Activated CD4-positive, alpha-beta T cell treated with anti-CD3 and anti-CD28 coated beads, Interleukin-2, amount 50 U/mL, for 48 hours (primary cell): ENCODE data around the gene CTNNBL1.

ENCODE experiments used
- DNase-seq, 2 experiments: peaks; one replicate each; pipeline ENCODE4 v3.0.0-alpha.2; 2020

Gene CTNNBL1

GRCh38 chr20:37903317-37904007, 209.6 kb downstream of the CTNNBL1 start:
- DNase-seq, result no peak

DNA sequence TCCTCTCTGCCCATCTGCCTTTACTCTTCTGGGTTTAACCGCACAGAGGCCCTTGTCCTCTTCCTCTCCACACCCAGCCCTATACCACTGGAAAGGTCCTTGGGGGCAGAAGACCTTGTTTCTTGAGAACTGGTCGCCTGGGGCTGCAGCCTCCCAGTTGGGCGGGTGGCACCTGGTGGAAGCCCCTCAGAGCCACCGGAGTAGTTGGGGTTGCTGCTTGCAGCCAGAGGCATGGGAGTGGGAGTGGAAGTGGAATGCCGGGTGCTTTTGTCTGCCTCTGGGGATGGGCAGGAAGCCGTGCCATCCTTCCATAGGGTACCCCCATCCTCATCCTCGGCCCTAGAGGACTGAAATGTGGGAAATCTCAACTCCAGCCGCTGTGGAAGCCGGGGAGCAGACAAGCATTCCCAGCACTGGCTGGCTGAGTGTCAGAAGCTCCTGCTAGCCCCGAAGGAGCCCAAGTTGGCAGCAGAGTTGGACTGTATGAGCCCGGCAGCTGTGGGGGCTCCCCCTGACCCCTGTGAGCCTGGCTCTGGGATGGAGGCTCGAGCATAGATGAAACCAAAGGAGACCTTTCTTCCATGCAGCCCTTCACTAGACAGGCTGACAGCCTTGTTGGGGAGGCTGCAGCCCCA, 210.3 kb downstream of the CTNNBL1 start:
- no peak for DNase-seq

DNA sequence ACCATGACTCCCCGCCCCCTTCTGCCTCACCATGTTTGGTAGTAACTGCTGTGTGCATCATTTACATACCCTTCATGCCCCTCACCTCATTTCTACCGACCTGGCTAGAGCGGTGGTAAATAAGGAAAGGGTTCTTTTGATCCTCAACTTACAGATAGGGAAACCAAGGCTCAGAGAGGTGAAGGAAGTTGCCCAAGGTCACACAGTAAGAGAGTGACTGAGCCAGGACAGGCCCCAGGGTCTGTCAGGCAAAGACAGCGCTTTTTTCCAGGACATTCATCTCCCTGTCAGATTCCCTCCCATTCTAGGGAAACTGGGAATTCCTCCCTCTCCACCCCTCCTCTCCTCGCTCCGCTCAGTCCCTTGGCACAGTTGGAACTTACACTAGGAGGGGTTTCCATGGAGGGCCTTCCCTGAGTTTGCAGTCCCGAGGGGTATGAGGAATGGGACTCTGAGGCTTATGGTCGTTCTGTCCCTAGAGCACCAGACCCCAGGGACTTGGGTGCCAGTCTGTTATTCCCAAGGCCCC, 211.1 kb downstream of the CTNNBL1 start:
- no peak for DNase-seq

DNA sequence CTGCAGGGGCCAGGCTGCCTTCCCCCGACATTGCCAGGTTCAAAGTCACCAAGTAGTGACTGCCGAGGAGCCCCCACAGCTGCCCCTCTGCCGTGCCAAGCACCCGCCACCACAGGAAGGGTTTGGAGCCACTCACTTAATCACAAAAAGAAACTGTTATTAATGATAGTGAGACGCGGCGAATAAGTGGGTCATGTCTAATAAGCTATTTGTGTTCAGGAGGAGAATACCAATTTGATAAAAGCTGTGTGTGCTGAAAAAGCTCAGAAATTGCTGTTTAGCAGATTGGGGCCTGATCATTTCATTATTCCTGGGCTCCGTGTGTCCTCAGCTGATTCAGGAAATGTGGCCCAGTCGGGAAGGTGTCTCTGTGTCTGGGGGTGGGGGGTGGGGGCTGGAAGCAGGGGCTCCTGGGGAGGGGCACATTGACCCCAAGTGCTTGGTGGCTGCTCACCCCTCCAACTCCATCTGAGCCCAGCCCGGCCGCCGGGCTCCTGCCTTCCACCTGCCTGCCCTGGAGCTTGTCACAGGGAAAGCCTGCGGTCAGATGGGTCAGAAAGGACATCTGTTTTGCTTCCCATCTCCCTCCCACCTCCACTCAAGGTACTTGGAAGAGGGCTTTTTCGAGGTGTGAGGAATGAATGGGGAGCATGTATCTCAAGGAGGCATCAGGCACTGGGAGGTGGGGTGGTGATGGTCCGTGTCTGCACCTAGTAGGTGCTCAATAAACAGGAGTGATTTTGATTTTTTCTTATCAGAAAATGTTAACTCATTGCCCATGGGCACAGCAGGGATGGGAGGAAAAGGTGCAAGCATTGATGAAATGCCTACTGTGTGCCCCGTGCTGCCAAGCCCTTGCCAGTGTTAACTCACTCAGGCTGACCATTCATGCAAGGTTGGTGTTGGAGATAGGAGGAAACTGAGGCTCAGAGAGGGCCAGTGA, 212.1 kb downstream of the CTNNBL1 start:
- DNase-seq, result no peak

DNA sequence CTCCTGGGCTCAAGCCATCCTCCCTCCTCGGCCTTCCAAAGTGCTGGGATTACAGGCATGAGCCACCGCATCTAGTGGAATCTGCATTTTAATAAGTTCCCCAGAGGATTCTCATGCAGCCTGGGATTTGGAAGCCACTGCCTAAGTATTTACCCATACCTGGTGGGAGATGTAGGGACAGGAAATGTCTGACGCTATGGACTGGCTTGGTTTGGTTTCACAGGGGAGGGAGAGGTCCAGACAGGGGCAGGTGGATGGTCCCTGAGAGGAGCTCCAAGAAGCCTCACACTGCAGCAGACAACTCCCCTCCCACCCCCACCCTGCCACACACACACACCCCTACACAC, 213.5 kb downstream of the CTNNBL1 start:
- DNase-seq, result no peak

DNA sequence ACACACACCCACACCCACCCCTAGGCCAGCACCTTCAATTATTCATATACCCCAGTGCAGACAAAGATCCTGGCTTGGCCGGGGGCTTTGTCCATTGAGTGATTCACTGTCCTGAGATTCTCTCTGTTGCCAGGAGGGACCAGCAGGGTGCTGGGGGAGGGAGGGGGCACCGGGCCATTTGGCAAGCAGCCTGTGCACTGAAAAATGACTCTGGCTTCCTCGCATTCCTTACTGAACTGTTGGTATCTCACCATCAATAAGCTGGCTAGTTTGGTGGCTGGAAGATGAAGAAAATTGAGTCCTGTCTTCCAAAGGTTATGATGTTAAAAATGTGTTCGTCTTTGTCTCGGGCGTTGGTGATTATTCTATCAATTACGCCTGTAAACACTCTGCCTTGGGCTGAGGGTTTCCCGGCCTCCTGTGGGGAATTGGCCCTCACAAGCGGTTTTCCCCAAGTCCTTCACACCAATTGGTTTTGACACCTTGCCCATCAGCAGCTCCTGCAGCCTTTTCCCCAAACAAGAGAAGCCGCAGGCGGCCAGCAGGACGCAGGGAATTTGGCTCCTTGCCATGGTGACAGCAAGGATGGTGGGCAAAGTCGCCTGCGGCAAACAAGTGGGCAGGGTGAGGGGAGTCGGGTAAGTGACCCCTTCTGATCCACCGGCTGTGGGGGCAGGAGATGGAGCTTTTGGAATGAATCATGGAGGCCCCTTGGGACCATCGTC, 214.0 kb downstream of the CTNNBL1 start:
- no peak for DNase-seq

DNA sequence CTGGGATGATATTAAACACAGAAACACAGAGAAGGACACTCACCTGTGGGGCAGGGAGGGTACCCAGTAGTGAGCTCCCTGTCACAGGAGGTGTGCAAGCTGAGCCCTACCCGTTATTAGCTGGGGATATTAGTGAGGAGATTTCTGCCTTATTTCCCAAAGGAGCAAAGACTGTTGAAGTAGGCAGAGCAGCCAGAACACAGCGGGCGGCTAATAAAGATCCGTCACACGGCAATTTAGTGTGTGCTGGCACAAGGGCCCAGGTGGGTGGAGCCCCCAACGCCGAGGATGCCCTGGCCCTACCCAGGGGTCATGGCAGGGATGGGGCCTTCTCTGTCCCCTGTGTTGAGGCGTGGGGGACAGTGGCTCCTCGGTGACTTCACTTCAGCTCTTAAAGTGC, 217.4 kb downstream of the CTNNBL1 start:
- no peak for DNase-seq

DNA sequence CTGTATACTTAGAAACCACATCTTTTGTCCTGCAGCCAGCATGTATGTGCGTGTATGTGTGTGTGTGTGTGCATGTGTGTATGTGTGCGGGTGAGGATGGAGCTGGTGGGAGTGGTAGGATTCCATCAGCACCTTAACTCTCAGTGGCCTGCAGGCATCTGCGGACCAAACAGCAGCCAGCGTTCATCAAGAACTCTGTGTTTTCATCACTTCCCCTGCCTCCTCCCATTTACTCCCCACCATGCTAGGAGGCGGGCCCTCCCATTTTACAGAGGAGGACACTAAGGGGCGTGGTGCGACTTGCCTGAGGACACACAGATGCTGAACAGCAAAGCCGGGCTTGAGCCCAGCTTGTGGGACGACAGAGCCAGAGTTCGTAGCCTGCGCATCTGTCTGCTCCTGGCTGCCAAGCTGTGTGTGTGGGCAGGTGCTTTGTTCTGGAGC, 218.0 kb downstream of the CTNNBL1 start:
- no peak for DNase-seq

- no peak for DNase-seq
These were observed 219.0 kb downstream of the CTNNBL1 start for GRCh38 chr20:37912874-37913273.

GRCh38 chr20:37913567-37914366, 219.9 kb downstream of the CTNNBL1 start:
- no peak for DNase-seq

DNA sequence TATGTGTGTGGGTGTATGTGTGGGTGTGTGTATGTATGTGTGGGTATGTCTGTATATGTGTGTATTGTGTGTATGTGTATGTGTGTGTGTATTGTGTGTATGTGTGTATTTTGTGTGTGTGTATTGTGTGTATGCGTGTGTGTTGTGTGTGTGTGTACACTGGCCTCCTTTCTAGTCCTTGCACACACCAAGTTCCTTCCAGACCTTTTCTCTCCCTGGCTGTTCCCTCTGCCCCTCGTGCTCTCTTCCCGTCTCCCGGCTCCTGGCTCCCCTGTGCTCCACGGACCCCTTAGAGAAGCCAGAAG, 220.5 kb downstream of the CTNNBL1 start:
- no peak for DNase-seq

DNA sequence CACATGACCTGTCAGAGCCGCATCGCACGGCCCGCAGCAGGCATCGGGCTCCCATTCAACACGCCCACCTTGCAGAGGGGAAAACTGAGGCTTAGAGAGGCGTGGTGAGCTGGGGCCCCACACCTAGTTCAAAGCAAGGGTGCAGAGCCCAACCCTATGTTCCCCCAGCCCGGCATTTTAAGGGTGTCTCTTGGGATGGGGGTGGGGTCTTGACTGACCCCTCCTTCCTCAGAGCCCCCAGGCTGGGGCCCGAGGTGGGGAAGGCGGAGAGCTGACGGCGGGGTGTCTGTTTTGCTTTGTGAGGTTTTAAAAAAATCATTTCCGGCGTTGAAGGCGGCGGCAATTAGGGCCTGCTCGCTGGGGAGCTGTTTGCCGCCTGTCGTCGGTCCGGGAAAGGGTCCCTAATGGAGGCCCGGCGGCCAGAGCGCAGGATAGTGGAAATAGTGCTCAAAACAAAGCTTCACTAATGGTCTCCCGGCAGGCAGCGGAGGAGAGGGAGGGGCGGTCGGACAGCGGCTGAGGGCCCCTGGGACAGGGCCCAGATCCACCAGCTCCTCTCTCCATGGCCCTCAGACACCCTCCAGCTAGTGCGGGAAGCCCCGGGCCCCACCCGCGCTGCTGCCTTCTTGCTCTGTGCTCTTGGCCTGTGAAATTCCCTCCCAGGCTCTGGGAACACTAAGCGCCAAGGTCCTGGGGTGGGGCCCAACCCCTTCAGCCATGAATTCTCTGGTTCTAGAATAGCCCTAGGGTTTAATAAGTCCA, 221.0 kb downstream of the CTNNBL1 start:
- DNase-seq, result no peak

DNA sequence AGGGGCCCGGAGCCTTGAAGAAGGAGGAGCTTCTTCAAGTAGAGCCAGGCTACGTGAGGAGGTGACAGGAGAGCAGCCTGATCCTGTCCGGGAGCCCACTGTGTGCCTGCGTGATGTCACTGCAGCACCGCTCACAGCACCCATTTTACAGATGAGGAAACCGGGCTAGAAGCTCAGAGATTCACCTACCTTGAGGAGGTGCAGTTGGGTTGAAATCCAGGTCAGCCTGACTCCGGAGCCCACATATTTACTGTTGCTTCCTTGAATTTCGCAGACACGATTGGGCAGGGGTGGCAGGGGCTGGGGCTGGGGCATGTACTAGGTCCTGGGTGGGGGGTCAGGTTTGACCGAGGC, 221.6 kb downstream of the CTNNBL1 start:
- DNase-seq, result no peak

GRCh38 chr20:37915800-37916570, 222.2 kb downstream of the CTNNBL1 start:
- DNase-seq, result no peak

- no peak for DNase-seq
These were observed 223.6 kb downstream of the CTNNBL1 start for GRCh38 chr20:37917461-37917860.

GRCh38 chr20:37918035-37918434, 224.2 kb downstream of the CTNNBL1 start:
- no peak for DNase-seq

- DNase-seq, result no peak
These were observed 225.7 kb downstream of the CTNNBL1 start for GRCh38 chr20:37919389-37920040.

- DNase-seq, result peak; percentile 23 to 38
These were observed 226.4 kb downstream of the CTNNBL1 start for GRCh38 chr20:37920270-37920669.

DNA sequence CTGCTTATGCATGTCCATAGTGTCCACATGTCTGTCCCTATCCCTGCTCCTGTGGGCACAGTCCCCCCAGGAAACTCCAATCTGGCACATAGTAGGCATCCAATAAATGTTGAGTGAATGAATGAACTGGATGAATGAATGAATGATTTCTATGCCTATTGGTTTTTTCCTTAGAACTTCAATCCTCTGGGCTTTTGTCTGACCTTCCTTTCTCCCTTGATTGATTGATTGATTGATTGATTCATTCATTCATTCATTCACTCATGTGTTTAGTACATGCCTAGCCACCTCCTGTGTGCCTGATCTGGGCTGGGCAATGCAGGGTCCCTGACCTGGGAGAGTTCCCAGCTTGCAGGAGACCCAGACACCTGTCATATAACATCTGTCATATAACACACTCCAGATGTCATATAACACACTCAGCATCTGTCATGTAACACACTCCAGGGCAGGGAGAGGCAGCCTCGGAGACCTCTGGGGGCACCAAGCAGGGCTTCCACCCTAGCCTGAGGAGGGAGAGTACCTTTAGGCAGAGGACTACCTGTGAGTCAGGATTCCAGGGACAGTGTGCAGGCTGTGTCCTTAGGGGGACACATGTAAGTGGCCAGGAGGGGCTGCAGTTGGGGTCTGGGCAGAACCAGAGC, 227.0 kb downstream of the CTNNBL1 start:
- DNase-seq, result no peak
